NB4 (cell line): Measurements from ENCODE around the gene TRA2A.
A peak's percentile ranks its signal among the peaks of the same experiment; 100 is the strongest.

Source experiments
- DNase-seq: peaks from one replicate; pipeline ENCODE4 v3.0.0; 2010; ENCODE audit warnings: low read depth
- H3K4me3 ChIP-seq: one replicate; pipeline ENCODE4 v1.5.1; 2011; ENCODE audit warnings: mild to moderate bottlenecking, low read depth, low read length, moderate library complexity
- MYC ChIP-seq: IDR thresholded peaks from 2 replicates; pipeline ENCODE4 v1.6.1; 2011; ENCODE audit warnings: low read depth, low read length
- POLR2A ChIP-seq: IDR thresholded peaks from 2 replicates; pipeline ENCODE4 v1.6.1; 2011; ENCODE audit warnings: mild to moderate bottlenecking; ENCODE audit not compliant: insufficient read length; ENCODE audit errors: extremely low read depth
- TF ChIP-seq, protein P1 (sequence below): IDR thresholded peaks from 2 replicates; pipeline ENCODE4 v1.6.1; 2011; ENCODE audit warnings: low read depth, low read length
- TF ChIP-seq, protein P2 (sequence below): IDR thresholded peaks from one replicate; pipeline ENCODE4 v1.5.1; 2012; ENCODE audit warnings: low read depth, low read length

TRA2A gene

DNA sequence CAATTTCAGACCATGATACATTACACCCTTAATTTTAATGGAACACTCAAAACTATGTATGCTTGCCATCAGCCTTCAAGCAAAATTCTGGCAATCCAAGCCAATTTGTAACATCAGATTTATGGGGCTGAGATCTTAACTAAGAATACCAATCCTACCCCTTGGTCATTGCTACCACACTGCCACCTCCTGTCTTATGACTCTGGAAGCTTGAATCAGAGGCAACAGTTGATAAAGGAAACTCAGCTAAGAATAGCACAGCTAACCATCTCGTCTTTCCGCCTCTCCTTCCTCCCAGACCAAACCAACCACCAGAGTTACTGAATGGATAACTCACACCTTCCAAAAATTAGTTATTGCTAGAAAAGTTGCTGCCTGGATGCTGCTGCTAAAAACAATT, 68.9 kb downstream of the TRA2A start:
- H3K4me3 ChIP-seq = no peak overlapping the region
- TF ChIP-seq, protein P1, sequence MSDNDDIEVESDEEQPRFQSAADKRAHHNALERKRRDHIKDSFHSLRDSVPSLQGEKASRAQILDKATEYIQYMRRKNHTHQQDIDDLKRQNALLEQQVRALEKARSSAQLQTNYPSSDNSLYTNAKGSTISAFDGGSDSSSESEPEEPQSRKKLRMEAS = no peak
- TF ChIP-seq POLR2A (no peak), MYC (no peak)
- TF ChIP-seq, protein P2, sequence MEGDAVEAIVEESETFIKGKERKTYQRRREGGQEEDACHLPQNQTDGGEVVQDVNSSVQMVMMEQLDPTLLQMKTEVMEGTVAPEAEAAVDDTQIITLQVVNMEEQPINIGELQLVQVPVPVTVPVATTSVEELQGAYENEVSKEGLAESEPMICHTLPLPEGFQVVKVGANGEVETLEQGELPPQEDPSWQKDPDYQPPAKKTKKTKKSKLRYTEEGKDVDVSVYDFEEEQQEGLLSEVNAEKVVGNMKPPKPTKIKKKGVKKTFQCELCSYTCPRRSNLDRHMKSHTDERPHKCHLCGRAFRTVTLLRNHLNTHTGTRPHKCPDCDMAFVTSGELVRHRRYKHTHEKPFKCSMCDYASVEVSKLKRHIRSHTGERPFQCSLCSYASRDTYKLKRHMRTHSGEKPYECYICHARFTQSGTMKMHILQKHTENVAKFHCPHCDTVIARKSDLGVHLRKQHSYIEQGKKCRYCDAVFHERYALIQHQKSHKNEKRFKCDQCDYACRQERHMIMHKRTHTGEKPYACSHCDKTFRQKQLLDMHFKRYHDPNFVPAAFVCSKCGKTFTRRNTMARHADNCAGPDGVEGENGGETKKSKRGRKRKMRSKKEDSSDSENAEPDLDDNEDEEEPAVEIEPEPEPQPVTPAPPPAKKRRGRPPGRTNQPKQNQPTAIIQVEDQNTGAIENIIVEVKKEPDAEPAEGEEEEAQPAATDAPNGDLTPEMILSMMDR = peak; percentile 13
- peak; percentile 54 for DNase-seq

GRCh38 chr7:23458044-23458443, 73.7 kb downstream of the TRA2A start:
- TF ChIP-seq, protein P1 = no peak
- no peak for TF ChIP-seq POLR2A
- TF ChIP-seq, protein P2 = no peak
- no peak for TF ChIP-seq MYC
- no peak for DNase-seq
- no peak overlapping the region for H3K4me3 ChIP-seq

- H3K4me3 ChIP-seq = no peak overlapping the region
- TF ChIP-seq, protein P1 = no peak
- TF ChIP-seq POLR2A (no peak), MYC (no peak)
- TF ChIP-seq, protein P2 = no peak
- DNase-seq = no peak
These were observed 75.7 kb downstream of the TRA2A start for GRCh38 chr7:23456093-23456492.

GRCh38 chr7:23454881-23455526, 76.8 kb downstream of the TRA2A start:
- H3K4me3 ChIP-seq = no peak overlapping the region
- TF ChIP-seq MYC = no peak
- no peak for TF ChIP-seq POLR2A
- TF ChIP-seq, protein P2 = no peak
- TF ChIP-seq, protein P1 = no peak
- DNase-seq = no peak
